Measurements from ENCODE around the gene TBCK.
"Not testable (repeated sequence)": the region's sequence is repeated elsewhere in the genome, so short reads cannot be mapped to it uniquely, and the experiment has no call there.

TBCK gene

GRCh38 chr4:106213291-106213690 is 102.7 kb downstream of the TBCK start:
- not testable (repeated sequence) for DNase-seq (ENCODE audit: low read depth)

DNA sequence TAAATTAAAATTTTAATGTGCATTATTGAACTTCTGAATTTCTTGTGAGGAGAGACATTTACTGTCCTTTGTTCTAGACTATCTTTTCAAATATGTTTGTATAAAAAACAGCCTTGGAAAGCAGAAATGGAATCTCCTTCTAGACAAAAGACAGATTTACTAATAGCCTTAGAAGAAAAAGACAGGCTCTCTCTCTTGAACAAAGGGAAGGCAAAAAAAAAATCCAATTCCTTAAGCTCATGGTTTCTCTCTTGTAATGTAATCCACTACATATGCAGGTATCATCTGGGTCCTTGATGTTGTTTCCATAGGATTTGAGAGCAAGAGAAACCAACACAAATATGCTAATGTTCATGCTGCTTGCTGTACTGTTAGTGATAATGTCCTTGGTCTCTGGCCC is 106.0 kb downstream of the TBCK start:
- no peak for DNase-seq (ENCODE audit: low read depth)

GRCh38 chr4:106208481-106209460 is 107.2 kb downstream of the TBCK start:
- no peak for DNase-seq (ENCODE audit: low read depth)

DNA sequence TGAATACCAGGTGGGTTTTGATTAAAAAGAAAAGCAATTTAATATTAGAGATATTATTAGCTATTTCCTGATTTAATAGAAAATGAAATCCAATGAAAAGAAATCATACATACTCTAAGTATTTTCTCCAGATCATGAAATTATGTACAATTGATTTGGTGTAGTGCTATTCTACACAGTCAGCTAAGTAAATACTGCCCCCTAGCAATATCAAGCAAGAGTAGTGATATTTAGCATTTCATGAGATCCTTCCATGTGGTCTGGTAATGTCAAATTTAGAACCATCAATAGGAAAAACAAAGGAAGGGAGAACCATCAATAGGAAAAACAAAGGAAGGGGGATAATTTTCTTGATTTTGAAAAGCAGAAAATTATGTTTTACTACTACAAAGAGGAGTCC is 114.6 kb downstream of the TBCK start:
- no peak for DNase-seq (ENCODE audit: low read depth)

DNA sequence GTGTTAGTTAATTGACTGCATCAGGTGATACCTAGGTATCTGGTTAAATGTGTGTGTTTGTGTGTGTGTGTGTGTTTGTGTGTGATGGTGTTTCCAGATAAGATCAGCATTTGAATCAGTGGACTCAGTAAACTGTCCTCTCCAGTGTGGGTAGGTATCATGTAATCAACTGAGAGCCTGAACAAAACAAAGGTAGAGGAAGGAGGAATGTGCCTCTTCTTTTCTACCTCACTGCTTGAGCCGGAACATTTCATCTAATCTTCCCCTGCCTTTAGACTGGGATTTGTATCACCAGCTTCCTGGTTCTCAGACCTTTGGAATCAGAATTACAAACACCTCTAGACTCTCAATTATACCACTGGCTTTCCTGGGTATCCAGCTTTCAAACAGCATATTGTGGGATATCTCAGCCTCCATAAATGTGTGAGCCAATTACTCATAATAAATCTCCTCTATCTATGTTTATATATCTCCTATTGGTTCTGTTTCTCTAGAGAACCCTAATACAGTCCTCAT is 120.5 kb downstream of the TBCK start:
- no peak for DNase-seq (ENCODE audit: low read depth)

- no peak for DNase-seq (ENCODE audit: low read depth)
Observed at GRCh38 chr4:106194801-106195200, 121.2 kb downstream of the TBCK start.

GRCh38 chr4:106192131-106192530 is 123.9 kb downstream of the TBCK start:
- no peak for DNase-seq (ENCODE audit: low read depth)

- no peak for DNase-seq (ENCODE audit: low read depth)
Observed at GRCh38 chr4:106186201-106186600, 129.8 kb downstream of the TBCK start.

- DNase-seq (ENCODE audit: low read depth), result no peak
Observed at GRCh38 chr4:106183551-106183950, 132.5 kb downstream of the TBCK start.

GRCh38 chr4:106172861-106173260 is 143.1 kb downstream of the TBCK start:
- DNase-seq (ENCODE audit: low read depth), result no peak

- no peak for DNase-seq (ENCODE audit: low read depth)
Observed at GRCh38 chr4:106165351-106166010, 150.5 kb downstream of the TBCK start.

- no peak for DNase-seq (ENCODE audit: low read depth)
Observed at GRCh38 chr4:106162278-106162677, 153.7 kb downstream of the TBCK start.

GRCh38 chr4:106160560-106160959 is 155.4 kb downstream of the TBCK start:
- DNase-seq (ENCODE audit: low read depth), result no peak

DNA sequence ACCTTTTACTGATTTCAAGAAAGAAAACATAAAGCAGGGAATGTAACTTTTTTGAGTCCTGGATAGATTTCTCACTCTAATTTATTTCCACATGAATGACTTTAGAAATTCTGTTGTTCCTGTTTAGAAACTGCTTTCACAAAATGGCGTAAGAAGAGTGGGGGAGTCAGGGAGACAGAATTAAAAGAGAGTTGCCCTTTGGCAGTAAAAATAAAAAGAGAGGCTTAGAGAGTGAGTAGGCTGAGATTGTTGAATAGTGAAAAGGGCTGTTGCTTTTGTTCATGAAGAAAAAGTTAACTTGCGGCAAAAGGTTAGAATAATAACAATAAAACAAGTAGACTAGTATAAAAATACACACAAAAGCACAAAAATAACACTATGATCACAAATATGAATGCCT is 166.1 kb downstream of the TBCK start:
- DNase-seq (ENCODE audit: low read depth), result no peak

DNA sequence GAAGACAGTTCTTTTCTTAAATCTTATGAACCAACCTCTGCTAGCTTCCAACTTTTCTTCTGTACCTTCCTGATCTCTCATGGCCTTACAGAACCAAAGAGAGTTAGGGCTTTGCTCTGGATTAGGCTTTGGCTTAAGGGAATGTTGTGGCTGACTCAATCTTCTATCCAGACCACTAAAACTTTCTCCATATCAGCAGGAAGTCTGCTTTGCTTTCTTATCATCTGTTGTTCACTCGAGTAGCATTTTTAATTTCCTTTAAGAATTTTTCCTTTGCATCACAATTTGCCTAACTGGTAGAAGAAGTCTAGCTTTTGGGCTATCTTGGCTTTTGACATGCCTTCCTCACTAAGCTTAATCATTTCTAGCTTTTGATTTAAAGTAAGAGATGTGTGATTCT is 167.0 kb downstream of the TBCK start:
- no peak for DNase-seq (ENCODE audit: low read depth)

- DNase-seq (ENCODE audit: low read depth), result no peak
Observed at GRCh38 chr4:106142616-106143127, 173.3 kb downstream of the TBCK start.

GRCh38 chr4:106140601-106141000 is 175.4 kb downstream of the TBCK start:
- no peak for DNase-seq (ENCODE audit: low read depth)

- DNase-seq (ENCODE audit: low read depth), result no peak
Observed at GRCh38 chr4:106136777-106137331, 179.2 kb downstream of the TBCK start.

- no peak for DNase-seq (ENCODE audit: low read depth)
Observed at GRCh38 chr4:106132045-106132444, 184.0 kb downstream of the TBCK start.

DNA sequence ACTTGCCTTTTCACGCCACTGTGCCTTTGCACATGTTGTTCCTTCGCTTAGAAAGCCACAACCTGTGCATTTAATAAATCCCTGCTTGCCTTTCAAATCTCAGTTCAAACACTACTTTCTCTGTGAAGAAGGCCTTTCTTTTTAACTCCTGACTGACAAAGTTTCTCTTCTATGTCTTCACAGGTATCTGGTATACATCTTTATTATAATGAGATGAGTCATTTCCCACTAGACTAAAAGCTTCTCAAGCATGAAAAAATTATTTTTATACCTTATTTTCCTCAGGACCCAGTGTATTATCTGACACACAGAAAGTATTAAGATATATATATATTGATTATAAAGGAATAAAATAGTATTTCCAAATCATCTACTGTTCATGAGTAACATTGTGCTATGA is 189.9 kb downstream of the TBCK start:
- no peak for DNase-seq (ENCODE audit: low read depth)

- not testable (repeated sequence) for DNase-seq (ENCODE audit: low read depth)
Observed at GRCh38 chr4:106119949-106120555, 196.0 kb downstream of the TBCK start.

DNA sequence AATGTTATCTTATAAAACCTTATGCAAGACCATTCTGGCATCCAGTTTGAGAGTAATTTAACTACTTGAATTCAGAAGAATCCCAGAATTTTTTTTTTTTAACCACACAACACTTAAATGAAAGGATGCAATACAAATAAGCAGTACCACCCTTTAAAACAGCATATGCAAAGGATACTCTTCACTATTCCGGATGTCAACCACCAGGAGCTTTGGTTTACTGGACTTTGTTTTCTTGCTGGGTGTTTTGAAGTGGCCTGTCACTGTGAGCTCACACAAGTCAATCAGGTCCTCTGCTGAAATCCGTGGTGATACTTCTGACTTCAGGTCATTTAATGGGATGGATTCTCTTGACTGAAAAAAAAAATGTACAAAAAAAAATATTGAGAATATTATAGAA is 200.0 kb downstream of the TBCK start:
- DNase-seq (ENCODE audit: low read depth), result no peak

Measured in stimulated activated CD4-positive, alpha-beta T cell treated with anti-CD3 and anti-CD28 coated beads, Interleukin-2, amount 100 ng/mL, for 4 hours (primary cell).